GM19023 (cell line): ENCODE results near the gene EXPH5.

Experiments used
- ATAC-seq: cut with Tn5 transposase; IDR thresholded peaks from one replicate; pipeline ENCODE4 v1.9.1; 2021; ENCODE audit warnings: mild to moderate bottlenecking, moderate library complexity; ENCODE audit not compliant: unreplicated experiment

Gene EXPH5

DNA sequence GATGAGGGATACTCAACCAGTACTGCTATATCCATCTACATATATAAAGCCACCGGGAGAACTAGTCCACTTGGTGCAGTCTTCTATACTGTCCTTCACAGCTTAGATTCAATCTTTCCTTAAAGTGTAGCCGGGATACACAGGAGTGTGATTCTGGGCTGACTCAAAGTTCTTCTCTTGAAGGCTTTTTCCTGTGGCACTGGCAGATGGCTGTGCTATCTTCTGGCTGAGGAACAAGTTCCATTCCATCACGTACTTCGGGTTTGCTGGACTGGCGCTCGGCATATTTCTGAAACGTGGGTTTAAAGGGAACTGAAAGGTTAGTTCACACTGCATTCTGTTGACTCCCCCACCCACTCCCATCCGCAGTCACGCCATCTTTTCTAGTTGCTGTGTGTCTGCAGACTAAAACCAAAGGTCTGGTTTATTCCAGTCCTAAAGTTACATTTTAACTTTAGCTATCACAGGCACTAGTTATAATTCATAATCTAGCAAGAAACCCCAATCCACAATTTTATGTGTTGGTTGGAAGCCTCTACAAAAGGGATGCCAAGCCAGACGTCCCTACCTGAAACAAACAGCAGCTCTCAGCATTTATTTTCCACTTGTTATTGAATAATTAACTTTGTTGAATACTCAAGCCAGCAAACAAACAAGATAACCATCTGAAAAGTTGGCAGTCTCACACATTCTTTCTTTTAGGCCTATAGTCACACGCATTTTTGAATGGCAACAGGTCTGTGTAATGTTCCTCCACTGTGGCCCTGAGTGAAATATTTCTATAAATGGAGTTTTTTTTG, 118.7 kb downstream of the EXPH5 start:
- ATAC-seq: no peak

DNA sequence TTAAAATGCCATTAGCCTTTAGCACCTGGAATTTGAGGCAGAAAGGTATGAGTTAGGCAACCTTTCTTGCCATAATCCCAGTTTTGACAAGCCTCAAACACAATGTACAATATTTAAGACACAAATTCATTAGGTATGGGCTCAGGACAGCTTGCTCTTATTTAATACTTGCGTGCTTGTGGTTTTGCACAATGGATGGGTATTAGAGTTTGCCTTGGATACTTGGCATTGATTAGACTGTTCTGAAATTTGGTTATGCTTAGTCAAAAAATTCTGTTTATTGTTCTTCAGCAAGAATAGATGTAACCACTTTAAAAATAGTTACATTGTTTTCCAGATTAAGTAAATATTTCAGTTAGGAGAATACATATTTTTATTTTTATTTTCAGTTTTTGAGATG, 120.9 kb downstream of the EXPH5 start:
- no peak for ATAC-seq

DNA sequence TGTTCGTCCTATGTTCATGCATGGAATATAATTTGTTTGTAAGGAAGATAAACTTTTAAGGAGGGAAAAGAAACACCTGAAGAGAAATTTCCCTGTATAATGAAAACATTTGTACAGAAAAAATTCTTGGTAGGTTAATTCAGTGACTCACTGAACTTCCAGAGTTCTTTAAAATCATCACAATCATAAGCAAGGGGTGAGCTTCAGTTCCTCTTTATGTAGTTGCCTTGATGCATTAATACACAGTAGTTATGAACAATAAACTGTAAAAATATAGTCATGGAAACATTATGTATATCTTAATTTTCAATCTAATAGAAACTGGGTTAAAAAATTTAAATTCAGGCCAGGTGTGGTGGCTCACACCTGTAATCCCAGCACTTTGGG, 125.1 kb downstream of the EXPH5 start:
- ATAC-seq: no peak

DNA sequence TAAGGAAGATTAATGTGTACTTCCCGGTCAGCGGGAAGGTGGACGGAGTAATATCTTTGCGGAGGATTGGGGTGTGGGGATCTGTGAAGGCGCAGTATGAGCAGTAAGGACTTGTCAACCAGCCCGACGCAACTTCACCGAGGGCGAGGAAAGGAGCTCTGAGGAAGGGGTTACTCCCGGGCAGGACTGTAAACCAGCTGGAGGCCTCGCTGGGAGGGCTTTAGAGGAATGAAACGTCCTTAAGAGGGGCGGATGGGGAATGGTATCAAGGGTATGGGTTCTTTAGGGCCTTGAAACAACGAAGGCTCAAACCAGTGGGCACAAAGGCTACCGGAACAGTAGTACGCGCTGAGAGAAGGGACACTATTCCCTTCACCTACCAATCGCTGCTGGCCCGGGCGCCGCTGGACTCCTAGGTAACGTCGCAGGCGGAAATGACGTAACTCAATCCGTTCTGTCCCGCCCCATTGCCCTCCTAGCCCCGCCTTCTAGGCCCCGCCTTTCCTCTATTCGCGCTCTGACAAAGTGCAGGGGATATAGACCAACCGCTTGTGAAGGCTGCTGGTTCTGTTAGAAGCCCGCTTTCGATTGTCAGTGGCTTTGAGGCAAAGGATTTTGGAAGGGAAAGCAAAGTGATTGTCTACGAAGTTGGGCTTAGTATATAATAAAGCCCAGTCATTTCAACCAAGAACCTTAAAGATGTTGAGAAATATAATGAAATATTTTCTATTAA, 126.3 kb downstream of the EXPH5 start, which contains the start of gene C11orf65:
Gene C11orf65 (minus strand): TSS at position 439 of the 733 bp plus-strand sequence. CDS start 5,970 bp downstream, outside the sequence.
- peak; percentile 99 for ATAC-seq

DNA sequence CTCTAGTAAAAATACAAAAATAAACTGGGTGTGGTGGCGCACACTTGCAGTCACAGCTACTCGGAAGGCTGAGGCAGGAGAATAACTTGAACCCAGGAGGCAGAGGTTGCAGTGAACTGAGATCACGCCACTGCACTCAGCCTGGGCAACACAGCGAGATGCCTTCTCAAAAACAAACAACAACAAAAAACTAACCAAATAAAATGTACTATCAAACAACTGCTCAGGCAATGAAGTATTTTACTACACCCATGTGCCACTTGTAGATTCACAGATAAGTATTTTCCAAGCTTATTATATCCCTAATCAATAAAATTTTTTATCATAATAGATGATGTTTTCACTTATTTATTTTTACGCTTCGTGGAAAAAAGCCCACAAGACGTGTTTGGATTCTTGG, 127.2 kb downstream of the EXPH5 start:
- no peak for ATAC-seq
